ENCODE data around the gene RELN.

- TF ChIP-seq CTCF (IDR thresholded peaks at IDR 0.05) (no peak), POLR2AphosphoS5 (IDR thresholded peaks at IDR 0.05) (no peak), EP300 (IDR thresholded peaks at IDR 0.05) (no peak), POLR2A (IDR thresholded peaks at IDR 0.05; ENCODE audit: low read depth) (no peak)
These were observed 4.1 kb upstream of the RELN start for GRCh38 chr7:103993551-103993950.
